Tibial nerve (tissue), 4 donors: ENCODE data around the gene AMIGO3. TPM values are rescaled to one million over a fixed set of nuclear protein-coding genes. Genes with fewer than 3 reads are reported as not detected.

ENCODE experiments used
- DNase-seq, 2 donors: peaks; one replicate each; pipeline ENCODE4 v3.0.0-alpha.2; 2019; ENCODE audit warnings: low spot score in 2 of 2
- H3K27ac ChIP-seq, 4 donors: fragments of 200-600 bp; sonication (generic) in 3 of 4; one replicate each; pipeline ENCODE4 v1.5.1; 2017 to 2019; ENCODE audit warnings: mild to moderate bottlenecking in 1 of 4
- H3K27me3 ChIP-seq, 2 donors: fragments of 200-600 bp; sonication (generic) in 1 of 2; one replicate each; pipeline versions ENCODE4 v1.5.1 to v1.6.0; 2017 to 2019
- H3K36me3 ChIP-seq, 3 donors: fragments of 200-600 bp; sonication (generic); one replicate each; pipeline ENCODE4 v1.5.1; 2018 to 2019
- H3K4me1 ChIP-seq, 4 donors: fragments of 200-600 bp; sonication (generic) in 3 of 4; one replicate each; pipeline ENCODE4 v1.5.1; 2017 to 2019
- H3K4me3 ChIP-seq, 4 donors: fragments of 200-600 bp; sonication (generic) in 3 of 4; one replicate each; pipeline ENCODE4 v1.5.1; 2017 to 2019; ENCODE audit warnings: mild to moderate bottlenecking in 1 of 4, moderate library complexity in 1 of 4
- H3K9me3 ChIP-seq, 4 donors: fragments of 200-600 bp; sonication (generic) in 3 of 4; one replicate each; pipeline ENCODE4 v1.5.1; 2017 to 2019
- CTCF ChIP-seq, 5 experiments: fragments of 200-600 bp in 3 of 5; fragments of 450-650 bp in 2 of 5; sonication (generic) in 3 of 5; IDR thresholded peaks; one replicate each; pipeline ENCODE4 v1.5.1; 2016 to 2019; ENCODE audit warnings: antibody characterized with exemption in 5 of 5, mild to moderate bottlenecking in 3 of 5, moderate library complexity in 2 of 5
- EP300 ChIP-seq, 2 donors: sonication (generic); formaldehyde crosslinking; IDR thresholded peaks; one replicate each; pipeline ENCODE4 v1.6.1; 2017; ENCODE audit warnings: antibody characterized with exemption in 2 of 2, mild to moderate bottlenecking in 1 of 2
- POLR2A ChIP-seq, 2 donors: fragments of 450-650 bp; IDR thresholded peaks; one replicate each; pipeline ENCODE4 v1.6.1; 2017; ENCODE audit warnings: antibody characterized with exemption in 2 of 2, mild to moderate bottlenecking in 2 of 2, moderate library complexity in 2 of 2
- WGBS, 2 donors: methylation state at CpG; one replicate each; pipeline ENCODE4 v1.1.5; 2018; 5-methylcytosine and 5-hydroxymethylcytosine counted together
- total RNA-seq, 4 donors: library from RNA; depleted of rRNA; stranded (reverse); fragments of >200 nt; gene quantifications; one replicate each; pipeline ENCODE4 v1.1.0, GENCODE V29; 2016

AMIGO3 gene
- total RNA-seq, 4 donors from 2014 or later, result 2.1 to 4.2 TPM; not detected in 2

- H3K4me3 ChIP-seq, result no peak overlapping the region
- no peak for DNase-seq
- H3K27me3 ChIP-seq, result no peaks in the 10 kb centered on the region
- H3K36me3 ChIP-seq, result peaks cover 0 to 69% (median 0%) of the 10 kb centered on the region in 3 donors
- 71 to 75% methylated on average over 69 to 72 of the region's 75 CpGs for WGBS, 2 donors
- peaks cover 0 to 38% (median 18%) of the 10 kb centered on the region in 4 donors for H3K4me1 ChIP-seq
- no peak overlapping the region for H3K27ac ChIP-seq
- no peaks in the 10 kb centered on the region for H3K9me3 ChIP-seq
- TF ChIP-seq EP300 (IDR thresholded peaks at IDR 0.05), result no peak
- TF ChIP-seq POLR2A (IDR thresholded peaks at IDR 0.05), result no peak
- no peak for TF ChIP-seq CTCF (IDR thresholded peaks at IDR 0.05)
Measured at GRCh38 chr3:49717959-49718857, 1.3 kb downstream of the AMIGO3 start.

GRCh38 chr3:49717211-49717958, 2.1 kb downstream of the AMIGO3 start:
- peaks cover 0 to 30% (median 10%) of the 10 kb centered on the region in 4 donors for H3K4me1 ChIP-seq
- 80 to 88% methylated on average over 12 to 14 of the region's 14 CpGs for WGBS, 2 donors
- DNase-seq, result no peak
- no peak overlapping the region for H3K27ac ChIP-seq
- no peaks in the 10 kb centered on the region for H3K9me3 ChIP-seq
- TF ChIP-seq EP300 (IDR thresholded peaks at IDR 0.05), result no peak
- no peak for TF ChIP-seq CTCF (IDR thresholded peaks at IDR 0.05)
- TF ChIP-seq POLR2A (IDR thresholded peaks at IDR 0.05), result no peak
- no peak overlapping the region for H3K4me3 ChIP-seq
- peaks cover 0 to 77% (median 0%) of the 10 kb centered on the region in 3 donors for H3K36me3 ChIP-seq
- no peaks in the 10 kb centered on the region for H3K27me3 ChIP-seq

- H3K36me3 ChIP-seq, result peaks cover 0 to 77% (median 0%) of the 10 kb centered on the region in 3 donors
- H3K27ac ChIP-seq, result no peak overlapping the region
- DNase-seq, result no peak
- 80 to 87% methylated on average over 10 to 14 of the region's 16 CpGs for WGBS, 2 donors
- no peaks in the 10 kb centered on the region for H3K27me3 ChIP-seq
- peaks cover 0 to 26% (median 9%) of the 10 kb centered on the region in 4 donors for H3K4me1 ChIP-seq
- H3K4me3 ChIP-seq, result no peak overlapping the region
- no peak for TF ChIP-seq CTCF (IDR thresholded peaks at IDR 0.05)
- no peak for TF ChIP-seq EP300 (IDR thresholded peaks at IDR 0.05)
- no peak for TF ChIP-seq POLR2A (IDR thresholded peaks at IDR 0.05)
- H3K9me3 ChIP-seq, result no peaks in the 10 kb centered on the region
Measured at GRCh38 chr3:49716691-49717210, 2.7 kb downstream of the AMIGO3 start.

- no peak for DNase-seq
- Histone ChIP-seq H3K4me1 (peaks cover 0 to 26% (median 9%) of the 10 kb centered on the region in 4 donors), H3K9me3 (no peaks in the 10 kb centered on the region), H3K27me3 (no peaks in the 10 kb centered on the region), H3K27ac (no peak overlapping the region), H3K36me3 (peaks cover 0 to 77% (median 0%) of the 10 kb centered on the region in 3 donors), H3K4me3 (no peak overlapping the region)
- 89 to 92% methylated on average over 3 to 7 of the region's 7 CpGs for WGBS, 2 donors
- TF ChIP-seq EP300 (IDR thresholded peaks at IDR 0.05) (no peak), POLR2A (IDR thresholded peaks at IDR 0.05) (no peak), CTCF (IDR thresholded peaks at IDR 0.05) (no peak)
Measured at GRCh38 chr3:49716169-49716568, 3.3 kb downstream of the AMIGO3 start.
